Measurements from ENCODE around the gene KIF21B.
"Not testable (repeated sequence)": the region's sequence is repeated elsewhere in the genome, so short reads cannot be mapped to it uniquely, and the experiment has no call there.

The KIF21B gene

GRCh38 chr1:200972985-200973742 is 50.4 kb downstream of the KIF21B start:
- in situ Hi-C loops (cut with MboI; ENCODE audit: low sequenced_read_pairs): no loop called here

- in situ Hi-C loops (cut with MboI; ENCODE audit: low sequenced_read_pairs): no loop called here
Observed at GRCh38 chr1:200971955-200972711, 51.4 kb downstream of the KIF21B start.

GRCh38 chr1:200971428-200971903 is 52.0 kb downstream of the KIF21B start:
- in situ Hi-C loops (cut with MboI; ENCODE audit: low sequenced_read_pairs): no loop called here

GRCh38 chr1:200970771-200971427 is 52.6 kb downstream of the KIF21B start:
- in situ Hi-C loops (cut with MboI; ENCODE audit: low sequenced_read_pairs): no loop called here

- in situ Hi-C loops (cut with MboI; ENCODE audit: low sequenced_read_pairs): no loop called here
Observed at GRCh38 chr1:200969726-200970561, 53.6 kb downstream of the KIF21B start.

- in situ Hi-C loops (cut with MboI; ENCODE audit: low sequenced_read_pairs): no loop called here
Observed at GRCh38 chr1:200968469-200969410, 54.8 kb downstream of the KIF21B start.

- in situ Hi-C loops (cut with MboI; ENCODE audit: low sequenced_read_pairs): no loop called here
Observed at GRCh38 chr1:200967693-200968468, 55.6 kb downstream of the KIF21B start.

- in situ Hi-C loops (cut with MboI; ENCODE audit: low sequenced_read_pairs): no loop called here
Observed at GRCh38 chr1:200966934-200967333, 56.6 kb downstream of the KIF21B start.

GRCh38 chr1:200965111-200965805 is 58.3 kb downstream of the KIF21B start:
- in situ Hi-C loops (cut with MboI; ENCODE audit: low sequenced_read_pairs): no loop called here

GRCh38 chr1:200963888-200964287 is 59.6 kb downstream of the KIF21B start:
- in situ Hi-C loops (cut with MboI; ENCODE audit: low sequenced_read_pairs): not testable (repeated sequence)

- in situ Hi-C loops (cut with MboI; ENCODE audit: low sequenced_read_pairs): no loop called here
Observed at GRCh38 chr1:200963076-200963475, 60.4 kb downstream of the KIF21B start.

- in situ Hi-C loops (cut with MboI; ENCODE audit: low sequenced_read_pairs): no loop called here
Observed at GRCh38 chr1:200962631-200963030, 60.9 kb downstream of the KIF21B start.

- in situ Hi-C loops (cut with MboI; ENCODE audit: low sequenced_read_pairs): not testable (repeated sequence)
Observed at GRCh38 chr1:200962151-200962550, 61.4 kb downstream of the KIF21B start.

- in situ Hi-C loops (cut with MboI; ENCODE audit: low sequenced_read_pairs): no loop called here
Observed at GRCh38 chr1:200960948-200961340, 62.6 kb downstream of the KIF21B start.

- in situ Hi-C loops (cut with MboI; ENCODE audit: low sequenced_read_pairs): no loop called here
Observed at GRCh38 chr1:200960236-200960947, 63.1 kb downstream of the KIF21B start.

GRCh38 chr1:200959411-200959921 is 64.0 kb downstream of the KIF21B start:
- in situ Hi-C loops (cut with MboI; ENCODE audit: low sequenced_read_pairs): no loop called here

GRCh38 chr1:200958597-200958996 is 64.9 kb downstream of the KIF21B start:
- in situ Hi-C loops (cut with MboI; ENCODE audit: low sequenced_read_pairs): no loop called here
